Stimulated activated CD4-positive, alpha-beta T cell treated with anti-CD3 and anti-CD28 coated beads, Interleukin-1b, Interleukin-23, amount 100 ng/mL, for 48 hours (primary cell): ENCODE measurements around the gene PYY.
A peak's percentile ranks its signal among the peaks of the same experiment; 100 is the strongest.
"Not testable (repeated sequence)": the region's sequence is repeated elsewhere in the genome, so short reads cannot be mapped to it uniquely, and the experiment has no call there.

Experiments used
- DNase-seq: peaks from one replicate; pipeline ENCODE4 v3.0.0-alpha.2; 2020

PYY gene

GRCh38 chr17:43945074-43945829 is 8.5 kb downstream of the PYY start:
- no peak for DNase-seq

- no peak for DNase-seq
Observed at GRCh38 chr17:43942051-43942685, 11.6 kb downstream of the PYY start, which contains the start of gene PPY. PPY (minus strand) TSS chr17:43942476; CDS start chr17:43941654, 822 bp downstream.

- no peak for DNase-seq
Observed at GRCh38 chr17:43940630-43941029, 13.1 kb downstream of the PYY start.

GRCh38 chr17:43939886-43940285 is 13.9 kb downstream of the PYY start:
- DNase-seq, result no peak

GRCh38 chr17:43939452-43939851 is 14.3 kb downstream of the PYY start:
- not testable (repeated sequence) for DNase-seq

GRCh38 chr17:43938838-43939182 is 14.9 kb downstream of the PYY start:
- DNase-seq, result no peak

GRCh38 chr17:43936434-43936833 is 17.3 kb downstream of the PYY start:
- DNase-seq, result no peak

- DNase-seq, result no peak
Observed at GRCh38 chr17:43935926-43936261, 17.8 kb downstream of the PYY start.

GRCh38 chr17:43935204-43935925 is 18.4 kb downstream of the PYY start:
- no peak for DNase-seq

- no peak for DNase-seq
Observed at GRCh38 chr17:43932923-43933322, 20.8 kb downstream of the PYY start.

- DNase-seq, result no peak
Observed at GRCh38 chr17:43932357-43932756, 21.4 kb downstream of the PYY start.

GRCh38 chr17:43931062-43931571 is 22.6 kb downstream of the PYY start:
- no peak for DNase-seq

GRCh38 chr17:43928609-43929008 is 25.1 kb downstream of the PYY start:
- no peak for DNase-seq

- not testable (repeated sequence) for DNase-seq
Observed at GRCh38 chr17:43927929-43928328, 25.8 kb downstream of the PYY start.

- no peak for DNase-seq
Observed at GRCh38 chr17:43927060-43927864, 26.5 kb downstream of the PYY start.

- DNase-seq, result no peak
Observed at GRCh38 chr17:43924558-43924957, 29.2 kb downstream of the PYY start.

GRCh38 chr17:43920500-43921095 is 33.1 kb downstream of the PYY start:
- DNase-seq, result no peak

GRCh38 chr17:43918026-43918389 is 35.7 kb downstream of the PYY start:
- no peak for DNase-seq

- peak; percentile 39 for DNase-seq
Observed at GRCh38 chr17:43917348-43918025, 36.3 kb downstream of the PYY start.

- DNase-seq, result no peak
Observed at GRCh38 chr17:43917016-43917347, 36.8 kb downstream of the PYY start.

GRCh38 chr17:43916385-43916784 is 37.4 kb downstream of the PYY start:
- no peak for DNase-seq

GRCh38 chr17:43915559-43915958 is 38.2 kb downstream of the PYY start:
- no peak for DNase-seq
